IMR-90 (cell line): ENCODE measurements around the gene RASSF7. TPM values are rescaled to one million over a fixed set of nuclear protein-coding genes. Genes with fewer than 3 reads are reported as not detected.

Source experiments
- ATAC-seq: fragments of 200-7000 bp; cut with Tn5 transposase; 2 replicates; pipeline ENCODE4 v1.9.1; 2020; ENCODE audit warnings: low read depth, mild to moderate bottlenecking, moderate library complexity
- BruUV-seq: library from RNA; stranded (reverse); fragments of 400-500 nt; replicated peaks from 2 replicates; lab custom pipeline; 2021; lab: Mats Ljungman, UMichigan
- CTCF ChIA-PET: fragments of 300-600 bp; formaldehyde crosslinking; extraction: SDS; loops from one replicate; lab custom pipeline; 2021; ENCODE audit warnings: antibody characterized with exemption; lab: Yijun Ruan, JAX
- POLR2A ChIA-PET: fragments of 300-600 bp; sonication (Branson Sonifier 250); formaldehyde crosslinking; loops from one replicate; lab custom pipeline; 2022; ENCODE audit warnings: antibody characterized with exemption; ENCODE audit not compliant: unreplicated experiment; lab: Charles Lee
- DNase-seq: peaks from one replicate; pipeline ENCODE4 v3.0.0; 2013
- H2AFZ ChIP-seq: replicated peaks from 2 replicates; pipeline ENCODE3; 2013; ENCODE audit warnings: low read length, mild to moderate bottlenecking; ENCODE audit not compliant: poor library complexity
- H2AK5ac ChIP-seq: 2 replicates; pipeline ENCODE4 v1.6.1; 2013; ENCODE audit warnings: low read depth, low read length, inconsistent platforms
- H2AK9ac ChIP-seq: replicated peaks from 2 replicates; pipeline ENCODE3; 2013; ENCODE audit warnings: mild to moderate bottlenecking, low read depth, low read length, moderate library complexity; ENCODE audit not compliant: poor library complexity
- H2BK120ac ChIP-seq: 2 replicates; pipeline ENCODE4 v1.6.1; 2013; ENCODE audit warnings: low read depth, low read length, inconsistent platforms
- H2BK15ac ChIP-seq: 3 replicates; pipeline ENCODE4 v1.6.1; 2013; ENCODE audit warnings: low read depth, low read length, inconsistent platforms
- H2BK20ac ChIP-seq: 2 replicates; pipeline ENCODE4 v1.6.1; 2013; ENCODE audit warnings: low read depth, mild to moderate bottlenecking, inconsistent platforms, low read length, moderate library complexity
- H2BK5ac ChIP-seq: 2 replicates; pipeline ENCODE4 v1.6.1; 2013; ENCODE audit warnings: mild to moderate bottlenecking, low read depth, low read length, inconsistent platforms; ENCODE audit not compliant: poor library complexity, severe bottlenecking
- H3K14ac ChIP-seq: replicated peaks from 2 replicates; pipeline ENCODE4 v1.6.1; 2013; ENCODE audit warnings: low read depth, low read length, inconsistent platforms
- H3K18ac ChIP-seq: 2 replicates; pipeline ENCODE4 v1.6.1; 2013; ENCODE audit warnings: low read depth, low read length, control low read depth
- H3K23ac ChIP-seq: 2 replicates; pipeline ENCODE4 v1.6.1; 2013; ENCODE audit warnings: low read depth, low read length, inconsistent platforms
- H3K27ac ChIP-seq: 2 replicates; pipeline ENCODE4 v1.5.1; 2013; ENCODE audit warnings: mild to moderate bottlenecking, control low read depth, low read length; ENCODE audit not compliant: insufficient read depth
- H3K27me3 ChIP-seq: 2 replicates; pipeline ENCODE4 v1.6.1; 2013; ENCODE audit warnings: low read length; ENCODE audit not compliant: control insufficient read depth, insufficient read depth
- H3K36me3 ChIP-seq: 2 replicates; pipeline ENCODE4 v1.6.1; 2013; ENCODE audit warnings: low read length, mixed read lengths; ENCODE audit not compliant: control insufficient read depth, insufficient read depth
- H3K4ac ChIP-seq: 2 replicates; pipeline ENCODE4 v1.6.1; 2013; ENCODE audit warnings: low read depth, low read length, inconsistent platforms
- H3K4me1 ChIP-seq: 2 replicates; pipeline ENCODE4 v1.6.1; 2013; ENCODE audit warnings: low read length, mixed read lengths; ENCODE audit not compliant: control insufficient read depth, insufficient read depth
- H3K4me2 ChIP-seq: 2 replicates; pipeline ENCODE4 v1.6.1; 2013; ENCODE audit warnings: low read depth, mild to moderate bottlenecking, control low read depth, low read length, moderate library complexity
- H3K4me3 ChIP-seq: 2 replicates; pipeline ENCODE4 v1.5.1; 2013; ENCODE audit warnings: low read depth, mild to moderate bottlenecking, control low read depth, low read length, moderate library complexity; ENCODE audit not compliant: insufficient read depth
- H3K56ac ChIP-seq: 2 replicates; pipeline ENCODE4 v1.6.1; 2013; ENCODE audit warnings: low read length, inconsistent platforms; ENCODE audit not compliant: insufficient read depth; ENCODE audit errors: extremely low read depth
- H3K79me1 ChIP-seq, 2 experiments: 2 replicates each; pipeline ENCODE4 v1.6.1; 2013; ENCODE audit warnings: low read length in 2 of 2, inconsistent platforms in 1 of 2, low read depth in 1 of 2
- H3K9ac ChIP-seq: 2 replicates; pipeline ENCODE4 v1.6.1; 2013; ENCODE audit warnings: low read depth, low read length, control low read depth
- H3K9me1 ChIP-seq: 2 replicates; pipeline ENCODE4 v1.6.1; 2013; ENCODE audit warnings: low read length, inconsistent platforms; ENCODE audit not compliant: insufficient read depth
- H3K9me3 ChIP-seq: 2 replicates; pipeline ENCODE4 v1.6.1; 2013; ENCODE audit warnings: low read length; ENCODE audit not compliant: control insufficient read depth, insufficient read depth
- H4K20me1 ChIP-seq: 2 replicates; pipeline ENCODE4 v1.6.1; 2013; ENCODE audit warnings: low read length, inconsistent platforms; ENCODE audit not compliant: insufficient read depth
- H4K5ac ChIP-seq: 2 replicates; pipeline ENCODE4 v1.6.1; 2013; ENCODE audit warnings: mild to moderate bottlenecking, low read depth, low read length, control low read depth
- H4K8ac ChIP-seq, 2 experiments: 2 replicates each; pipeline ENCODE4 v1.6.1; 2013; ENCODE audit warnings: low read depth in 2 of 2, low read length in 2 of 2, control low read depth in 1 of 2, inconsistent platforms in 1 of 2
- H4K91ac ChIP-seq: 2 replicates; pipeline ENCODE4 v1.6.1; 2013; ENCODE audit warnings: low read depth, low read length, inconsistent platforms; ENCODE audit not compliant: insufficient read depth
- BHLHE40 ChIP-seq: fragments of 150-350 bp; IDR thresholded peaks from 2 replicates; pipeline ENCODE4 v1.6.1; 2016; ENCODE audit warnings: mild to moderate bottlenecking, low read depth, low read length
- CEBPB ChIP-seq: IDR thresholded peaks from 2 replicates; pipeline ENCODE4 v1.6.1; 2012; ENCODE audit warnings: low read depth, low read length, improper control_type of control experiment
- CHD1 ChIP-seq: IDR thresholded peaks from 2 replicates; pipeline ENCODE4 v1.6.1; 2012; ENCODE audit warnings: low read depth, low read length, improper control_type of control experiment
- FOS ChIP-seq: fragments of 150-350 bp; IDR thresholded peaks from 2 replicates; pipeline ENCODE4 v1.6.1; 2016; ENCODE audit warnings: low read depth, low read length
- MAFK ChIP-seq: IDR thresholded peaks from 2 replicates; pipeline ENCODE4 v1.6.1; 2012; ENCODE audit warnings: low read depth, low read length, improper control_type of control experiment
- MAZ ChIP-seq: IDR thresholded peaks from 2 replicates; pipeline ENCODE4 v1.6.1; 2012; ENCODE audit warnings: low read depth, mild to moderate bottlenecking, low read length, improper control_type of control experiment, moderate library complexity, borderline replicate concordance
- MXI1 ChIP-seq: IDR thresholded peaks from 2 replicates; pipeline ENCODE4 v1.6.1; 2012; ENCODE audit warnings: low read depth, mild to moderate bottlenecking, low read length, moderate library complexity, borderline replicate concordance
- NFE2L2 ChIP-seq: fragments of 150-350 bp; IDR thresholded peaks from 2 replicates; pipeline ENCODE4 v1.6.1; 2016; ENCODE audit warnings: low read depth, mild to moderate bottlenecking, low read length
- POLR2A ChIP-seq: IDR thresholded peaks from 2 replicates; pipeline ENCODE4 v1.6.1; 2012; ENCODE audit warnings: mild to moderate bottlenecking, low read depth, low read length
- RAD21 ChIP-seq: IDR thresholded peaks from 2 replicates; pipeline ENCODE4 v1.6.1; 2012; ENCODE audit warnings: low read length, improper control_type of control experiment
- RCOR1 ChIP-seq: IDR thresholded peaks from 2 replicates; pipeline ENCODE4 v1.6.1; 2012; ENCODE audit warnings: mild to moderate bottlenecking, low read length, improper control_type of control experiment; ENCODE audit not compliant: insufficient replicate concordance
- RFX5 ChIP-seq: IDR thresholded peaks from 2 replicates; pipeline ENCODE4 v1.8.0; 2012; ENCODE audit warnings: low read depth, mild to moderate bottlenecking, low read length, moderate library complexity
- WGBS, 2 experiments: methylation state at CpG; one replicate each; pipeline versions ENCODE4 v1.1.5 to v1.1.7; 2013; ENCODE audit warnings: missing lambda C conversion rate in 2 of 2; ENCODE audit not compliant: insufficient read length in 1 of 2; ENCODE audit errors: extremely low coverage in 2 of 2; 5-methylcytosine and 5-hydroxymethylcytosine counted together
- dilution Hi-C: fragments of 300-500 bp; cut with HindIII; formaldehyde crosslinking; loops from one replicate; pipeline ENCODE4 v1.14.3; 2018; ENCODE audit warnings: low sequenced_read_pairs; ENCODE audit not compliant: unreplicated experiment
- in situ Hi-C: fragments of 300-500 bp; cut with MboI; formaldehyde crosslinking; loops from 3 replicates; pipeline ENCODE4 v1.14.3; 2019; ENCODE audit warnings: low sequenced_read_pairs, inconsistent platforms, mixed read lengths
- intact Hi-C: fragments of 100-400 bp; cut with micrococcal nuclease; formaldehyde crosslinking; loops from 2 replicates; pipeline ENCODE4 v1.10.0; 2022
- polyA plus RNA-seq, 3 experiments: library from polyadenylated mRNA; depleted of rRNA; stranded (reverse); fragments of >200 nt; gene quantifications; 2 replicates each; pipeline ENCODE4 v1.2.3, GENCODE V29; 2012; ENCODE audit warnings: low replicate concordance in 1 of 3
- total RNA-seq: library from RNA; depleted of rRNA; stranded (reverse); fragments of >200 nt; gene quantifications from 2 replicates; pipeline ENCODE4 v1.2.3, GENCODE V29; 2012
- TF ChIP-seq, protein P1 (sequence below): fragments of 150-350 bp; IDR thresholded peaks from 2 replicates; pipeline ENCODE4 v1.6.1; 2017; ENCODE audit warnings: mild to moderate bottlenecking, antibody characterized with exemption, low read length, low read depth
- TF ChIP-seq, protein P2 (sequence below): conservative IDR thresholded peaks from 2 replicates; pipeline ENCODE4 v1.5.1; 2012; ENCODE audit warnings: mild to moderate bottlenecking, low read depth, low read length, improper control_type of control experiment

RASSF7 gene
- total and polyA plus RNA-seq, 2 of the 4 experiments (the other 2 are of a cell fraction), result 6.8 to 18.5 TPM

DNA sequence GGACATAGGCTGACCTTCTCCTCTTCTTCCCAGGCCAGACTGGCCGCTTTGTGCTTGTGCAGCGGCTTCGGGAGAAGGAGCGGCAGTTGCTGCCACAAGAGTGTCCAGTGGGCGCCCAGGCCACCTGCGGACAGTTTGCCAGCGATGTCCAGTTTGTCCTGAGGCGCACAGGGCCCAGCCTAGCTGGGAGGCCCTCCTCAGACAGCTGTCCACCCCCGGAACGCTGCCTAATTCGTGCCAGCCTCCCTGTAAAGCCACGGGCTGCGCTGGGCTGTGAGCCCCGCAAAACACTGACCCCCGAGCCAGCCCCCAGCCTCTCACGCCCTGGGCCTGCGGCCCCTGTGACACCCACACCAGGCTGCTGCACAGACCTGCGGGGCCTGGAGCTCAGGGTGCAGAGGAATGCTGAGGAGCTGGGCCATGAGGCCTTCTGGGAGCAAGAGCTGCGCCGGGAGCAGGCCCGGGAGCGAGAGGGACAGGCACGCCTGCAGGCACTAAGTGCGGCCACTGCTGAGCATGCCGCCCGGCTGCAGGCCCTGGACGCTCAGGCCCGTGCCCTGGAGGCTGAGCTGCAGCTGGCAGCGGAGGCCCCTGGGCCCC, 1.4 kb downstream of the RASSF7 start:
- no peak overlapping the region for H3K14ac ChIP-seq
- H3K18ac ChIP-seq, result no peak overlapping the region
- no peak overlapping the region for H3K27ac ChIP-seq
- H3K4me2 ChIP-seq, result no peak overlapping the region; the same call in 1 of the 2 replicates
- H2AFZ ChIP-seq, result no peak overlapping the region
- no peak overlapping the region for H4K5ac ChIP-seq
- peaks cover 17% of the 10 kb centered on the region for H3K4me1 ChIP-seq
- peaks cover 25 to 32% of the 10 kb centered on the region in 2 experiments; a peak in 3 of 4 replicates for H3K79me1 ChIP-seq
- H4K91ac ChIP-seq, result no peak overlapping the region
- TF ChIP-seq POLR2A (no peak), RAD21 (no peak), CHD1 (no peak), RCOR1 (no peak), NFE2L2 (no peak), CEBPB (no peak), MAZ (no peak), MAFK (no peak), FOS (no peak), BHLHE40 (no peak), MXI1 (no peak), RFX5 (no peak)
- TF ChIP-seq, protein P1, sequence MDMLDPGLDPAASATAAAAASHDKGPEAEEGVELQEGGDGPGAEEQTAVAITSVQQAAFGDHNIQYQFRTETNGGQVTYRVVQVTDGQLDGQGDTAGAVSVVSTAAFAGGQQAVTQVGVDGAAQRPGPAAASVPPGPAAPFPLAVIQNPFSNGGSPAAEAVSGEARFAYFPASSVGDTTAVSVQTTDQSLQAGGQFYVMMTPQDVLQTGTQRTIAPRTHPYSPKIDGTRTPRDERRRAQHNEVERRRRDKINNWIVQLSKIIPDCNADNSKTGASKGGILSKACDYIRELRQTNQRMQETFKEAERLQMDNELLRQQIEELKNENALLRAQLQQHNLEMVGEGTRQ, result no peak
- TF ChIP-seq, protein P2, sequence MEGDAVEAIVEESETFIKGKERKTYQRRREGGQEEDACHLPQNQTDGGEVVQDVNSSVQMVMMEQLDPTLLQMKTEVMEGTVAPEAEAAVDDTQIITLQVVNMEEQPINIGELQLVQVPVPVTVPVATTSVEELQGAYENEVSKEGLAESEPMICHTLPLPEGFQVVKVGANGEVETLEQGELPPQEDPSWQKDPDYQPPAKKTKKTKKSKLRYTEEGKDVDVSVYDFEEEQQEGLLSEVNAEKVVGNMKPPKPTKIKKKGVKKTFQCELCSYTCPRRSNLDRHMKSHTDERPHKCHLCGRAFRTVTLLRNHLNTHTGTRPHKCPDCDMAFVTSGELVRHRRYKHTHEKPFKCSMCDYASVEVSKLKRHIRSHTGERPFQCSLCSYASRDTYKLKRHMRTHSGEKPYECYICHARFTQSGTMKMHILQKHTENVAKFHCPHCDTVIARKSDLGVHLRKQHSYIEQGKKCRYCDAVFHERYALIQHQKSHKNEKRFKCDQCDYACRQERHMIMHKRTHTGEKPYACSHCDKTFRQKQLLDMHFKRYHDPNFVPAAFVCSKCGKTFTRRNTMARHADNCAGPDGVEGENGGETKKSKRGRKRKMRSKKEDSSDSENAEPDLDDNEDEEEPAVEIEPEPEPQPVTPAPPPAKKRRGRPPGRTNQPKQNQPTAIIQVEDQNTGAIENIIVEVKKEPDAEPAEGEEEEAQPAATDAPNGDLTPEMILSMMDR, result no peak
- H2AK5ac ChIP-seq, result 0 out of 2 replicates have a peak overlapping the region, but pooled peaks have one; percentile 88
- no peak overlapping the region for H2BK5ac ChIP-seq
- no peak overlapping the region for H2BK15ac ChIP-seq
- WGBS, 2 experiments, result 93% methylated on average over 13 of the region's 29 CpGs; no CpG with 5 or more reads in 1 of the 2 experiments
- H3K23ac ChIP-seq, result no peak overlapping the region
- intact Hi-C loops, result no loop called here
- no peak overlapping the region for H2BK20ac ChIP-seq
- H4K20me1 ChIP-seq, result peaks cover 22% of the 10 kb centered on the region
- DNase-seq, result no peak
- peak overlapping the region; percentile 97; the same call in 1 of the 2 replicates for H3K4me3 ChIP-seq
- ChIA-PET POLR2A (interaction anchor here (0.5 kb wide), 1 partner anchor 163 kb away, joined by 3 read pairs; no protein-coding TSS in a partner anchor), CTCF (no interaction called here)
- H3K9me3 ChIP-seq, result no peaks in the 10 kb centered on the region
- H3K56ac ChIP-seq, result no peak overlapping the region
- no peak overlapping the region for H4K8ac ChIP-seq
- no peak overlapping the region for H3K4ac ChIP-seq
- ATAC-seq, result no peak
- H3K9me1 ChIP-seq, result peaks cover 5% of the 10 kb centered on the region; the same call in 1 of the 2 replicates
- H3K27me3 ChIP-seq, result peaks cover 19% of the 10 kb centered on the region
- H3K9ac ChIP-seq, result no peak overlapping the region
- peaks cover 11% of the 10 kb centered on the region for H3K36me3 ChIP-seq
- H2AK9ac ChIP-seq, result peak overlapping the region; percentile 85
- dilution Hi-C loops, result no loop called here
- BruUV-seq, result no TSS peak
- in situ Hi-C loops, result no loop called here
- H2BK120ac ChIP-seq, result no peak overlapping the region
